WTC11 (cell line): ENCODE measurements around the gene CSNK1G3. TPM values are rescaled to one million over a fixed set of nuclear protein-coding genes. Genes with fewer than 3 reads are reported as not detected.

Experiments used
- ATAC-seq: fragments of 200-7000 bp; cut with Tn5 transposase; 2 replicates; pipeline ENCODE4 v1.10.0; 2021; ENCODE audit warnings: mild to moderate bottlenecking, moderate library complexity
- CTCF ChIA-PET: fragments of 300-600 bp; sonication (Branson Sonifier 250); formaldehyde crosslinking; loops from one replicate; lab custom pipeline; 2021; ENCODE audit warnings: antibody characterized with exemption; lab: Charles Lee
- POLR2A ChIA-PET: fragments of 350-600 bp; sonication (Branson Sonifier 250); formaldehyde crosslinking; loops from one replicate; lab custom pipeline; 2021; ENCODE audit warnings: antibody characterized with exemption; lab: Charles Lee
- DNase-seq: peaks from one replicate; pipeline ENCODE4 v3.0.0; 2021; ENCODE audit warnings: low spot score
- H3K27ac Mint-ChIP-seq: 2 replicates; pipeline ENCODE4 v1.8.0; 2021; ENCODE audit warnings: mixed read lengths
- H3K27me3 Mint-ChIP-seq: 2 replicates; pipeline ENCODE4 v1.8.0; 2021; ENCODE audit warnings: low read depth, mild to moderate bottlenecking, moderate library complexity, mixed read lengths
- H3K36me3 Mint-ChIP-seq: 2 replicates; pipeline ENCODE4 v1.8.0; 2021; ENCODE audit warnings: mixed read lengths
- H3K4me1 Mint-ChIP-seq: 2 replicates; pipeline ENCODE4 v1.8.0; 2022; ENCODE audit warnings: mixed read lengths
- H3K4me3 Mint-ChIP-seq: 2 replicates; pipeline ENCODE4 v1.8.0; 2021; ENCODE audit warnings: mild to moderate bottlenecking, moderate library complexity, mixed read lengths
- H3K9me3 Mint-ChIP-seq: 2 replicates; pipeline ENCODE4 v1.8.0; 2021; ENCODE audit warnings: mixed read lengths
- ARID4B ChIP-seq: sonication (generic); formaldehyde crosslinking; IDR thresholded peaks from 2 replicates; pipeline ENCODE4 v1.8.0; 2023; ENCODE audit warnings: missing genetic modification reagents, mild to moderate bottlenecking, borderline replicate concordance
- ATF2 ChIP-seq: sonication (generic); formaldehyde crosslinking; IDR thresholded peaks from 2 replicates; pipeline ENCODE4 v1.8.1; 2022; ENCODE audit warnings: low read depth, missing genetic modification reagents, borderline replicate concordance
- CTCF ChIP-seq: fragments of 200-600 bp; IDR thresholded peaks from 2 replicates; pipeline ENCODE4 v1.8.0; 2022; ENCODE audit warnings: antibody characterized with exemption
- E2F4 ChIP-seq: sonication (generic); formaldehyde crosslinking; IDR thresholded peaks from 2 replicates; pipeline ENCODE4 v1.8.1; 2022; ENCODE audit warnings: low read depth, mild to moderate bottlenecking, moderate library complexity, missing genetic modification reagents, borderline replicate concordance
- FOXK1 ChIP-seq: sonication (generic); formaldehyde crosslinking; IDR thresholded peaks from 2 replicates; pipeline ENCODE4 v1.8.0; 2022; ENCODE audit warnings: mild to moderate bottlenecking, moderate library complexity, missing genetic modification reagents
- GTF2I ChIP-seq: fragments of 250-450 bp; sonication (Bioruptor Pico); conservative IDR thresholded peaks from 2 replicates; pipeline ENCODE4 v1.4.0; 2021; ENCODE audit warnings: mild to moderate bottlenecking
- IRF2 ChIP-seq: sonication (generic); formaldehyde crosslinking; IDR thresholded peaks from 2 replicates; pipeline ENCODE4 v1.8.0; 2022; ENCODE audit warnings: low read depth, missing genetic modification reagents, borderline replicate concordance
- JAZF1 ChIP-seq: fragments of 250-450 bp; sonication (Bioruptor Pico); IDR thresholded peaks from 2 replicates; pipeline ENCODE4 v1.9.0; 2021; ENCODE audit warnings: moderate library complexity, mild to moderate bottlenecking, inconsistent platforms
- JUN ChIP-seq: sonication (generic); formaldehyde crosslinking; IDR thresholded peaks from 2 replicates; pipeline ENCODE4 v1.8.0; 2023; ENCODE audit warnings: mild to moderate bottlenecking, missing genetic modification reagents
- MLX ChIP-seq: sonication (generic); formaldehyde crosslinking; IDR thresholded peaks from 2 replicates; pipeline ENCODE4 v1.8.1; 2023; ENCODE audit warnings: mild to moderate bottlenecking, missing genetic modification reagents, moderate library complexity
- MYBL2 ChIP-seq: sonication (generic); formaldehyde crosslinking; IDR thresholded peaks from 2 replicates; pipeline ENCODE4 v1.8.1; 2023; ENCODE audit warnings: mild to moderate bottlenecking, moderate library complexity, missing genetic modification reagents
- NFE2L1 ChIP-seq: sonication (generic); formaldehyde crosslinking; IDR thresholded peaks from 2 replicates; pipeline ENCODE4 v1.8.1; 2023; ENCODE audit warnings: missing genetic modification reagents
- NFYB ChIP-seq: sonication (generic); formaldehyde crosslinking; conservative IDR thresholded peaks from 2 replicates; pipeline ENCODE4 v1.8.0; 2022; ENCODE audit warnings: low read depth, missing genetic modification reagents
- NR1H2 ChIP-seq: sonication (generic); formaldehyde crosslinking; IDR thresholded peaks from 2 replicates; pipeline ENCODE4 v1.9.0; 2021; ENCODE audit warnings: mild to moderate bottlenecking, moderate library complexity, missing genetic modification reagents
- NR3C1 ChIP-seq: sonication (generic); formaldehyde crosslinking; conservative IDR thresholded peaks from 2 replicates; pipeline ENCODE4 v1.8.1; 2023; ENCODE audit warnings: low read depth, mild to moderate bottlenecking, missing genetic modification reagents
- RORB ChIP-seq: fragments of 250-450 bp; sonication (Bioruptor Pico); IDR thresholded peaks from 2 replicates; pipeline ENCODE4 v1.9.0; 2021; ENCODE audit warnings: mild to moderate bottlenecking
- SMAD3 ChIP-seq: sonication (generic); formaldehyde crosslinking; IDR thresholded peaks from 2 replicates; pipeline ENCODE4 v1.8.0; 2022; ENCODE audit warnings: missing genetic modification reagents, mild to moderate bottlenecking, borderline replicate concordance
- SMAD4 ChIP-seq: sonication (generic); formaldehyde crosslinking; IDR thresholded peaks from 2 replicates; pipeline ENCODE4 v1.8.0; 2022; ENCODE audit warnings: mild to moderate bottlenecking, missing genetic modification reagents
- SOX15 ChIP-seq: fragments of 250-450 bp; sonication (Bioruptor Pico); IDR thresholded peaks from 2 replicates; pipeline ENCODE4 v1.9.0; 2021; ENCODE audit warnings: mild to moderate bottlenecking
- SP1 ChIP-seq: sonication (generic); formaldehyde crosslinking; conservative IDR thresholded peaks from 2 replicates; pipeline ENCODE4 v1.8.1; 2022; ENCODE audit warnings: missing genetic modification reagents
- ZNF138 ChIP-seq: sonication (generic); formaldehyde crosslinking; conservative IDR thresholded peaks from 2 replicates; pipeline ENCODE4 v1.8.1; 2022; ENCODE audit warnings: mild to moderate bottlenecking, moderate library complexity, missing genetic modification reagents
- total RNA-seq: library from RNA; stranded (reverse); gene quantifications from 3 replicates; pipeline ENCODE4 v1.2.3, GENCODE V29; 2021
- TF ChIP-seq, protein P1 (sequence below): sonication (generic); formaldehyde crosslinking; IDR thresholded peaks from 2 replicates; pipeline ENCODE4 v1.8.0; 2022; ENCODE audit warnings: mild to moderate bottlenecking, missing genetic modification reagents
- TF ChIP-seq, protein P2 (sequence below): sonication (generic); formaldehyde crosslinking; IDR thresholded peaks from 2 replicates; pipeline ENCODE4 v1.8.0; 2023; ENCODE audit warnings: missing genetic modification reagents
- TF ChIP-seq, protein P3 (sequence below): sonication (generic); formaldehyde crosslinking; IDR thresholded peaks from 2 replicates; pipeline ENCODE4 v1.8.1; 2022; ENCODE audit warnings: mild to moderate bottlenecking, moderate library complexity, missing genetic modification reagents

The CSNK1G3 gene
- total RNA-seq, 1 experiment from 2014 or later = 51.2 TPM

- ChIA-PET CTCF (no interaction called here), POLR2A (interaction anchor here (0.6 kb wide), 1 partner anchor 15 kb away, joined by 3 read pairs; no protein-coding TSS in a partner anchor)
- Mint-ChIP-seq H3K36me3 (no peaks in the 10 kb centered on the region), H3K9me3 (no peaks in the 10 kb centered on the region), H3K4me1 (no peaks in the 10 kb centered on the region), H3K27ac (no peak overlapping the region), H3K4me3 (no peak overlapping the region), H3K27me3 (no peaks in the 10 kb centered on the region)
- ATAC-seq = no peak
- DNase-seq = no peak
- TF ChIP-seq JAZF1 (CRISPR knock-in tag) (no peak), FOXK1 (CRISPR knock-in tag) (no peak), NR3C1 (CRISPR knock-in tag) (no peak), SP1 (no peak), SMAD4 (no peak), JUN (CRISPR knock-in tag) (no peak), MLX (no peak), MYBL2 (CRISPR knock-in tag) (no peak), SMAD3 (no peak), ARID4B (CRISPR knock-in tag) (no peak), RORB (no peak), NFYB (CRISPR knock-in tag) (no peak), NFE2L1 (CRISPR knock-in tag) (no peak), E2F4 (CRISPR knock-in tag) (no peak), ZNF138 (CRISPR knock-in tag) (no peak), GTF2I (no peak)
- TF ChIP-seq, protein P1, sequence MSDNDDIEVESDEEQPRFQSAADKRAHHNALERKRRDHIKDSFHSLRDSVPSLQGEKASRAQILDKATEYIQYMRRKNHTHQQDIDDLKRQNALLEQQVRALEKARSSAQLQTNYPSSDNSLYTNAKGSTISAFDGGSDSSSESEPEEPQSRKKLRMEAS (CRISPR knock-in tag) = no peak
- TF ChIP-seq, protein P2, sequence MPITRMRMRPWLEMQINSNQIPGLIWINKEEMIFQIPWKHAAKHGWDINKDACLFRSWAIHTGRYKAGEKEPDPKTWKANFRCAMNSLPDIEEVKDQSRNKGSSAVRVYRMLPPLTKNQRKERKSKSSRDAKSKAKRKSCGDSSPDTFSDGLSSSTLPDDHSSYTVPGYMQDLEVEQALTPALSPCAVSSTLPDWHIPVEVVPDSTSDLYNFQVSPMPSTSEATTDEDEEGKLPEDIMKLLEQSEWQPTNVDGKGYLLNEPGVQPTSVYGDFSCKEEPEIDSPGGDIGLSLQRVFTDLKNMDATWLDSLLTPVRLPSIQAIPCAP (CRISPR knock-in tag) = no peak
- TF ChIP-seq, protein P3, sequence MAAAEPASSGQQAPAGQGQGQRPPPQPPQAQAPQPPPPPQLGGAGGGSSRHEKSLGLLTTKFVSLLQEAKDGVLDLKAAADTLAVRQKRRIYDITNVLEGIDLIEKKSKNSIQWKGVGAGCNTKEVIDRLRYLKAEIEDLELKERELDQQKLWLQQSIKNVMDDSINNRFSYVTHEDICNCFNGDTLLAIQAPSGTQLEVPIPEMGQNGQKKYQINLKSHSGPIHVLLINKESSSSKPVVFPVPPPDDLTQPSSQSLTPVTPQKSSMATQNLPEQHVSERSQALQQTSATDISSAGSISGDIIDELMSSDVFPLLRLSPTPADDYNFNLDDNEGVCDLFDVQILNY = no peak
Measured at GRCh38 chr5:123482258-123482657, 29.7 kb upstream of the CSNK1G3 start.

- no peak for DNase-seq
- Mint-ChIP-seq H3K36me3 (no peaks in the 10 kb centered on the region), H3K27ac (no peak overlapping the region), H3K4me1 (no peaks in the 10 kb centered on the region), H3K4me3 (no peak overlapping the region), H3K9me3 (no peaks in the 10 kb centered on the region), H3K27me3 (no peaks in the 10 kb centered on the region)
- no peak for ATAC-seq
- ChIA-PET POLR2A (no interaction called here), CTCF (no interaction called here)
- TF ChIP-seq SOX15 (CRISPR knock-in tag) (no peak), CTCF (no peak), SP1 (no peak), NR1H2 (no peak), ATF2 (no peak), IRF2 (no peak)
Measured at GRCh38 chr5:123483446-123484077, 28.4 kb upstream of the CSNK1G3 start.
